HG02798 (cell line): ENCODE data around the gene BCL3.
"Not testable (repeated sequence)": the region's sequence is repeated elsewhere in the genome, so short reads cannot be mapped to it uniquely, and the experiment has no call there.

Experiments
- ATAC-seq: cut with Tn5 transposase; IDR thresholded peaks from one replicate; pipeline ENCODE4 v1.9.1; 2021; ENCODE audit warnings: mild to moderate bottlenecking; ENCODE audit not compliant: unreplicated experiment, poor library complexity

Gene BCL3, protein sequence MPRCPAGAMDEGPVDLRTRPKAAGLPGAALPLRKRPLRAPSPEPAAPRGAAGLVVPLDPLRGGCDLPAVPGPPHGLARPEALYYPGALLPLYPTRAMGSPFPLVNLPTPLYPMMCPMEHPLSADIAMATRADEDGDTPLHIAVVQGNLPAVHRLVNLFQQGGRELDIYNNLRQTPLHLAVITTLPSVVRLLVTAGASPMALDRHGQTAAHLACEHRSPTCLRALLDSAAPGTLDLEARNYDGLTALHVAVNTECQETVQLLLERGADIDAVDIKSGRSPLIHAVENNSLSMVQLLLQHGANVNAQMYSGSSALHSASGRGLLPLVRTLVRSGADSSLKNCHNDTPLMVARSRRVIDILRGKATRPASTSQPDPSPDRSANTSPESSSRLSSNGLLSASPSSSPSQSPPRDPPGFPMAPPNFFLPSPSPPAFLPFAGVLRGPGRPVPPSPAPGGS

DNA sequence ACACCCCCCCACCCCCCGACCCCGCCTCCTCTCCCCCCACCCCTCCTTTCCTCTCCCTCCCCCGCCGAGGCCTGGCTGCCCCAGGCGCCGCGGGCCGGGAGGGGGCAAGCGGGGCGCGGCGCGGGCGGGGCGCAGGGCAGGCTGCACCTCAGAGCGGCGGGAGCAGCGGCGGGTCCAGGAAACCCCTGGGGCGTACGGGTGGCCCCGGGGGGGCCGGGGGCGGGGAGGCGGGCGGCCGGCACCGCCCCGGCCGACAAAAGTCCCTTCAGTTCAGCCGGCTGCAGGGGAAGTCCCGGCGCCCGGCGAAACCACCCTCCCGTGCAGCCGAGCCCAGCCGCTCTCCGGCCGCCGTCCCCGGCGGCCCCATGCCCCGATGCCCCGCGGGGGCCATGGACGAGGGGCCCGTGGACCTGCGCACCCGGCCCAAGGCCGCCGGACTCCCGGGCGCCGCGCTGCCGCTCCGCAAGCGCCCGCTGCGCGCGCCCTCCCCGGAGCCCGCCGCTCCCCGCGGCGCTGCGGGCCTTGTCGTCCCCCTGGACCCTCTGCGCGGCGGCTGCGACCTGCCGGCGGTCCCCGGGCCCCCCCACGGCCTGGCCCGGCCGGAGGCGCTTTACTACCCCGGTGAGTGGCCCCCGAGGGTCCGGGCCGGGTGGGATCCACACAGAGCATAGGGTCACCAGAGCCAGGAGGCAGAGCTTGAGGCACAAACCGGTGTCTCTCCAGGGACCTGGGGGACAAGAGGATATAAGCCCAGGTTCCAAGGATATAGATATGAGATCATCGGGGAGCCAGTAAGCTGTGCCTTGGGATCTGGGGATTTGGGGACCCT, at the start of gene BCL3:
Gene BCL3 (plus strand): TSS at position 283 of the 829 bp plus-strand sequence. CDS start 83 bp downstream, at position 366.
- peak; percentile 46 for ATAC-seq

DNA sequence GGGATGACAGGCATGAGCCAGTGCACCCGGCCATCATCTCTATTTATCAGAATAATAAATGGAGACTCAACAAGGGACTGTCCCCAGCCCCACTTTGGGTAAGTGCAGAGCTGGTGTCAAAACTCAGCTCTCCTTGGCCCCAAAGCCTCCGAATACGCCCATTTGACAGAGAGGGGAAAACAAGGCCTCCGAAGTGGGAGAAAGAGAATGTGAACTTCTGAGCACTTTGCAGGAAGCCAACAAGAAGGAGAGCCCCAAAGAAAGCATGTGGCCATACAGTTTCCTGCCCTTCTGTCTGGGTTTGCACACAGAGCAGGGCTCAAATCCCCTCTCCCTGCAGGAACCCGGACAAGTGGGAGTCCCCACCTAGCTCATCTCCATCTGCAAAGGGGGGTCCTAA, 48.0 kb upstream of the BCL3 start:
- ATAC-seq = no peak

DNA sequence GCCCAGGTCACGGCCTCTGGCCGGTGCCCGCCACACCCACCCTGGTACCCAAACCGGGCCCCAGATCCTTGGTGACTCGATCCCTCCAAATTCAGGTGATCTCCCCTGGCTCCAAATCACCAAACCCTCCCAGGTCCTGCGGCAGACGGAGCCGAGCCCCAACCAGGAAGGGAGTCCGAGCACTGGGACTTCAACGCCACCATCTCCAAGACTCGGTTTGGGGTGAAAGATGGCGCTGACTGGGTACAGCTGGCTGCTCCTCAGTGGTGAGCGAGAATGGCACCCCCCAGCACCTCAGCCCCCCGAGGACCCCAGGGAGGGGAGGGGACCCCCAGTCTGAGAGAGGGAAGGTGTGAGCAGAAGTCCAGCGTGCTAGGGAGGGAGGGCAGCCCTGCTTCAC, 47.3 kb upstream of the BCL3 start:
- no peak for ATAC-seq

DNA sequence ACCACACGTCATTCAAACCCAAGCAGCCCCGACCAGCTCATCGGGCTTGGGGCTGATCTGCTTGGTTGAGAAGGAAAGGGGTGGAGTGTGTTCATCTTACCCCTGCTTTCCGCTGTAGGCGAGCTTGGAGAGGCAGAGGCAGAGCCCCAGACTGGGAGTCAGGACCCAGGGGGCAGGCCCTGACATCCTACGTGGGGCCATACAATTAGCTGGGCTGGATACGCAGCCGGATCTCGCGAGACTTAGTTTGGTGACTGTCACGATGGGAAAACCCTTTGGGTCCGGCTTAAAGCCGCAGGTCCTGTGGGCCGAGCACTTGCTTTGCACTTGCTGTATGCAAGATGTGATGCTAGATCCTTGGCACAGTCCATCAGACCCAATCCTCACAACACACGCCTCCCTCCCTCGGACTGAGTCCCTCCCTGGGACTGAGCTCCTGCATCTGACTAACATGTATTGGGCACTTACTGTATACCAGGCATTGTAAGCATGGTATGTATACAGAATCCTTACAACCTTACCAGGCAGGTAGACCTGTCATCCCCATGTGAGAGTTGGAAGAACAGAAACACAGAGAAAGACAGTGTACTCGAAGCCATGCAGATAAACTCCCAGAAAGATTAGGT, 45.8 kb upstream of the BCL3 start:
- ATAC-seq = no peak

DNA sequence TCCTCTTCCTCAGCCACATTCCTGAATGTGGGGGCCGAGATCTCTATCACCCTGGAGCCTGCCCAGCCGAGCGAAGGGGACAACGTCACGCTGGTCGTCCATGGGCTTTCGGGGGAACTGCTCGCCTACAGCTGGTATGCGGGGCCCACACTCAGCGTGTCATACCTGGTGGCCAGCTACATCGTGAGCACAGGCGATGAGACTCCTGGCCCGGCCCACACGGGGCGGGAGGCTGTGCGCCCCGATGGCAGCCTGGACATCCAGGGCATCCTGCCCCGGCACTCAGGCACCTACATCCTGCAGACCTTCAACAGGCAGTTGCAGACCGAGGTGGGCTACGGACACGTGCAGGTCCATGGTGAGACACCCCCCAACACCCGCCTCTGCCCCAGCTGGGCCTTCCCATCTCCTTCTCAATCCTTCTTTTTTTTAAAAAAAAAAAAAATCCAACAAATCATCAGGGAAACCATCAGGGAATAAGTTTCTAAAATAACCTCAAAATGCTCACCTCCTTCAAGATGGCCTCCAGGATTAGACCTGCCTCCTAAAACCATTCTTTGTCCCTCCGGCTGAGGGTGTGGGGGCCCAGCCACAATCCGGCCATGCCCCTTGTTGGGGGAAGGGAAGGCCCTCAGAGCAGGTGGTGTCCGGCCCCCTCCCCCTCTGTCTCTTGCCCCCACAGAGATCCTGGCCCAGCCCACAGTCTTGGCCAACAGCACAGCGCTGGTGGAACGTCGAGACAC, 45.0 kb upstream of the BCL3 start:
- no peak for ATAC-seq

DNA sequence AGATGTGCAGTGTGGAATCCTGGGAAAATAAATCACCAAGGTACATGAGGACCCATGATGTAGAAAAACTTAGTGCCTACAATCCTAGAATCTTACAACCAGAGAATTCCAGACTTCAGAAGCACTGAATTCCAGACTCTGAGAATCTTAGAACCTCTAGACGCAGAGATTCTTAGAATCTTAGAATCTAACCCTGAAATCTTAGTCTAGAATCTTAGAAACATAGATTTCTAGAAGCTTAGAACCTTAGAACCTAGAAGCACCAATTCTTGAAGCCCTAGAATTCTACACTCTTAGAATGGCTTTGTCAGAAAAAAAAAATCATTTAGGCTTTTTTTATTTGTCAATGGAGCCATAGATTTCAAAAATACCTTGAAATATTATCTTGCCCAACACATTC, 43.5 kb upstream of the BCL3 start:
- no peak for ATAC-seq

DNA sequence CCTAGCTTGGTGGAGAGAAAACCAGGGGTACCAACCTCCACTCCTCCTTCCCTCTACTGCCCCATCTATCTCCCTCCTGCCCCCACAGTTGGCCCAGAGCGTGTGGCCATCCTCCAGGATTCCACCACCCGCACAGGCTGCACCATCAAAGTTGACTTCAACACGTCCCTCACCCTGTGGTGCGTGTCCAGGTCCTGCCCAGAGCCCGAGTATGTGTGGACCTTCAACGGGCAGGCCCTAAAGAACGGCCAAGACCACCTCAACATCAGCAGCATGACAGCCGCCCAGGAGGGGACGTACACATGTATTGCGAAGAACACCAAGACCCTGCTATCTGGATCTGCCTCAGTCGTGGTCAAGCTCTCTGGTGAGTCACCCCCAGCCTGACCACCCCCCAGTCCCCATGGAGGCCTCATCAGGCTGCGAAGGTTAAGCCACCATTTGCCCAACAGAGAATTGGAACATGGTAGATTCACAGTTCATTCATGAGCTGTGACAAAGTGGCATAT, 43.0 kb upstream of the BCL3 start:
- ATAC-seq = no peak

DNA sequence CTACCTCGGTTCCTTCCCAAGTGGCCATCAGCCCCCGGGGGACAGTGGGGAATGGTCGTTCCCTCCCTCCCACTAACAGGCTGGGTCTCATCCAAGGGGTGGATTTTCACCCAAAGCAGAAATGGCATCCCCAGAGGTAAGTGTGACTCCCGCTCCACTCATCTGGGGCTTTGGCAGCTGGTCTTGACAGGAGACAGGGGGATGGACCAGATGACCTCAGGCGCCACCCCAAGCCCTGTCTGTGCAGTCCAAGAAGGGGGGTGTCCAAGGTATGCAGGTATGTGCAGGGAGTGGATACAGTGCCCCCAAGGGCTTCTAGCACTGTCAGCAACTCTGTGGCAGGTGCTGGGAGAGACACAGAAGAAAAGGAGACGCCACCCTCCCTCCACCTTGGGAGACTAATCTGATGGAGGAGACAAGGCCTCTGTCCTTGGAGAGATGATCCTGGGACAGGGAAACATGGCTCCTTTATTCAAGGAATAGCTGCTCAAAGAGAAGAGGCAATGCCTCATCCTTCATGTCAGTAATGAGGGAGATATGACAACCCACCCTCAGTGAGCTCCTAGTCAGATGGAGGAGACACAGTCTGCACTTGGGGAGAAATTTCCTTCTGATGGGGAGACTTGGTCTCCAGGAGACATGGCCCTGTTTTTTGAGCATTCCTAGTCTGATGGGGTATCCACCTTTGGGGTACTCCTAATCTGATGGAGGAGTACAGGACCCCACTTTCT, 41.8 kb upstream of the BCL3 start:
- no peak for ATAC-seq

DNA sequence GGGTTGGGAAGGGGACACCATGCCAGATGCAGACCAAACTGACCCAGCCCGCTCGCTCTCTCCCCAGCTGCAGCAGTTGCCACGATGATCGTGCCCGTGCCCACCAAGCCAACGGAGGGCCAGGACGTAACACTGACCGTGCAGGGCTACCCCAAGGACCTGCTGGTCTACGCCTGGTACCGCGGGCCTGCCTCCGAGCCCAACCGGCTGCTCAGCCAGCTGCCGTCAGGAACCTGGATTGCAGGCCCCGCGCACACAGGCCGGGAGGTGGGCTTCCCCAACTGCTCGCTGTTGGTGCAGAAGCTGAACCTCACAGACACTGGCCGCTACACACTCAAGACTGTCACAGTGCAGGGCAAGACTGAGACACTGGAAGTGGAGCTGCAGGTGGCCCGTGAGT, 40.7 kb upstream of the BCL3 start:
- no peak for ATAC-seq

DNA sequence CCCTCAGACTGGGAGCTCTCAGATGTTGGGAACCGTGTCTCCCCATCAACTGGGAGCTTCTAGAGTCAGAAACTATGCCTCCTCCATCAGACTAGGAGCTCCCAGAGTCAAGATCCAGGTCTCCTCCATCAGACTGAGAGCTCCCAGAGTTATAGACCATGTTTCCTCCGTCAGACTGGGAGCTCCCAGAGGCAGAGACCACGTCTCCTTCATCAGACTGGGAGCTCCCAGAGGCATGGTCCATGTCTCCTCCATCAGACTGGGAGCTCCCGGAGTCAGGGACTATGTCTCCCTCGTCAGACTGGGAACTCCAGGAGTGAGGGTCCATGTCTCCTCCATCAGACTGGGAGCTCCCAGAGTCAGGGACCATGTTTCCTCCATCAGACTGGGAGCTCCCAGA, 39.6 kb upstream of the BCL3 start:
- no peak for ATAC-seq

DNA sequence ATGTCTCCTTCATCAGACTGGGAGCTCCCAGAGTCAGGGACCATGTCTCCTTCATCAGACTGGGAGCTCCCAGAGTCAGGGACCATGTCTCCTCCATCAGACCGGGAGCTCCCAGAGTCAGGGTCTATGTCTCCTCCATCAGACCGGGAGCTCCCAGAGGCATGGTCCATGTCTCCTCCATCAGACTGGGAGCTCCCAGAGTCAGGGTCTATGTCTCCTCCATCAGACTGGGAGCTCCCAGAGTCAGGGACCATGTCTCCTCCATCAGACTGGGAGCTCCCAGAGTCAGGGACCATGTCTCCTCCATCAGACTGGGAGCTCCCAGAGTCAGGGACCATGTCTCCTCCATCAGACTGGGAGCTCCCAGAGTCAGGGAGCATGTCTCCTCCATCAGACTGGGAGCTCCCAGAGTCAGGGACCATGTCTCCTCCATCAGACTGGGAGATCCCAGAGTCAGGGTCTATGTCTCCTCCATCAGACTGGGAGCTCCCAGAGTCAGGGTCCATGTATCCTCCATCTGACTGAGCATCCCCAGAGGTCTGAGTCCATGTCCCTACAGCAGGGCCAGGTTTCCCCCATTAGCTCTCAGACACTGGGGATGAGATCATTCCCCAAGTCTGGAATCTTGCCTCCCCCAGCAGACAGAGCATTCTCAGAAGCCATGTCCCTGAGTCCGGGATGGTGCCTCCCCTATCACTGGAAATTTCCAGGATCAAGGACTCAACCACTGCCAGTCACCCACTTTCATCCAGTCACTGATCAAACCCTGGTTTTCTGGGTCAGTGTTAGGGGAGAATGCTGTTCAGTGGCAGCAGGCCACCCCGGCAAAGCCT, 38.9 kb upstream of the BCL3 start:
- not testable (repeated sequence) for ATAC-seq

DNA sequence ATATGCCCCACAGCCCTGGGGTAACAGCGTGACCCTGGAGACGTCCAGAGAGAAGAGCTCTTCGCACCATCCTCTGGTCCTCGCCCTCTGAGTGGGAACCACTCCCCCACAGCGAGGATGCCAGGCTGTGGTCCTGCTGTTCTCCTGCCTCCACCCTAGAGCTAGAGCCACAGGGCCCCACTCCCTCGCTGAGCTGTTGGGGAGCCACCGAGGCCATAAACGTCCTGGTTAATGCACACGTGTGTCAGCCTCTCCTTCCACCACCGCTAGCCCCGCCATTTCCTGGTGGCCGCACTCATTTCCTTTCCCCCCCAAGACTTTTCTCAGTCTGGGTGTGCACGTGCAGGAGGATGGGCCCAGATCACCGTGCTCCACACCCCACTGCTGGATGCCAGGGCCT, 38.0 kb upstream of the BCL3 start:
- no peak for ATAC-seq

DNA sequence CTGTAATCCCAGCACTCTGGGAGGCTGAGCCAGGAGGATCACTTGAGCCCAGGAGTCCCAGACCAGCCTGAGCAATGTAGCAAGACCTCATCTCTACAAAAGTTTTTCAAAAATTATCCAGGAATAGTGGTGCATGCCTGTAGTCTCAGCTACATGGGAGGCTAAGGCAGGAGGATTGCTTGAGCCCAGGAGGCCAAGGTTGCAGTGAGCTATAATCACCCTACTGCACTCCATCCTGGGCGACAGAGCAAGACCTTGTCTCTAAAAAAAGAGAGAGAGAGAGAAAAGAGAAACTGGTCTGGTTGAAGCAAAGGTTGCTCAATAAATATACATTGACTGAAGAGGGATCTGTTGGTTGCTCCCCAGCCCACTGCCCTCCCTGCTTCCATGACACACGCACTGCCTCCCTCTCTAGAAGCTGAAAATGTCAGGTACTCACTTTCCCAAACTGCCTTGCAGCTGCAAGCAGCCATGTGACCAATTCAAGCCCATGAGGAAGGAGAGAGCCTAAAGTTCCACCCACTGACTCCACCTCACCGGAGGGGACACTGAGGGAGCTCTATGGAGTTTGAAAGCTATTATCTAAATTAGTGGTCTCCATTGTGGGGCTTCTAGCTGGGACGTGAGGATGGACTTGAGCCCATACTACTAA, 35.5 kb upstream of the BCL3 start:
- ATAC-seq = no peak

DNA sequence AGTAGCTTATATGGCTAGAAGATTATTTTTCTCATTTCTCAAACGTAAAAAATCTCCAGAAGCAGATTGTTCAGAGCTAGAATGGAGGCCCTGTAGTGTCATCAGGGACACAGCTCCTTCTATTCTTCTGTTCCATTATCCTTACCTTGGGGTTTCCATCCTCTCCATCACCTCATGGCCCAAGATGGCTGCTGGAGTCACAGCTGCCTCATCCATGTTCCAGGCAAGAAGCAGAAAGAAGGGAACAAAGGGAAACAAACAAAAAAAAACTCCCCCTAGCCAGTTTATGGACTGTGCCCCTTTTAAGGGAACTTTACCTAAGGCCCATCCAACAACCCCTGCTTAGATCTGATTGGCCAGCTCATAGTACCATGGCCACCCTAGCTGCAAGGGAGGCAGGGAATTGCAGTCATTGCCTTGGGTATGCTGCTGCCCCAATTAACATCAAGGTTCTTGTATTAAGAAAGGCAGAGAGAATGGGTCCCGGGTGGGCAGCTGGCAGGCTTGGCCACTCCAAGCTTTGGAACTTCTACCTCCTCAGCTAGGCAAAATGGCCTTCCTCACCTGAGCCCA, 33.8 kb upstream of the BCL3 start:
- no peak for ATAC-seq

DNA sequence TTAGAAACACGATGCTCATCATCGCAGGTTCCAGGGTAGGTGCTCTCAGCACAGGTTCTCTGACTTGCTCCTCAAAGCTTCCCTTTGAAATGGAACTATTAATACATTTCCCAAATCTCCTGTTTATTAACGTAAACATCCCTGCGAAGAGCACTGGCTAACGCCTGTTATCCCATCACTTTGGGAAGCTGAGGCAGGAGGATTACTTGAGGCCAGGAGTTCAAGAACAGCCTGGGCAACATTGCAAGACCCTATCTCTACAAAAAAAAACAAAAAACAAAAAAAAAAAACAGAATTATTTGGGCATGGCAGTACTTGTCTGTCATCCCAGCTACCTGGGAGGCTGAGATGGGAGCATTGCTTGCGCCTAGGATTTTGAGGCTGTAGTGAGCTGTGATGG, 30.9 kb upstream of the BCL3 start:
- ATAC-seq = no peak

DNA sequence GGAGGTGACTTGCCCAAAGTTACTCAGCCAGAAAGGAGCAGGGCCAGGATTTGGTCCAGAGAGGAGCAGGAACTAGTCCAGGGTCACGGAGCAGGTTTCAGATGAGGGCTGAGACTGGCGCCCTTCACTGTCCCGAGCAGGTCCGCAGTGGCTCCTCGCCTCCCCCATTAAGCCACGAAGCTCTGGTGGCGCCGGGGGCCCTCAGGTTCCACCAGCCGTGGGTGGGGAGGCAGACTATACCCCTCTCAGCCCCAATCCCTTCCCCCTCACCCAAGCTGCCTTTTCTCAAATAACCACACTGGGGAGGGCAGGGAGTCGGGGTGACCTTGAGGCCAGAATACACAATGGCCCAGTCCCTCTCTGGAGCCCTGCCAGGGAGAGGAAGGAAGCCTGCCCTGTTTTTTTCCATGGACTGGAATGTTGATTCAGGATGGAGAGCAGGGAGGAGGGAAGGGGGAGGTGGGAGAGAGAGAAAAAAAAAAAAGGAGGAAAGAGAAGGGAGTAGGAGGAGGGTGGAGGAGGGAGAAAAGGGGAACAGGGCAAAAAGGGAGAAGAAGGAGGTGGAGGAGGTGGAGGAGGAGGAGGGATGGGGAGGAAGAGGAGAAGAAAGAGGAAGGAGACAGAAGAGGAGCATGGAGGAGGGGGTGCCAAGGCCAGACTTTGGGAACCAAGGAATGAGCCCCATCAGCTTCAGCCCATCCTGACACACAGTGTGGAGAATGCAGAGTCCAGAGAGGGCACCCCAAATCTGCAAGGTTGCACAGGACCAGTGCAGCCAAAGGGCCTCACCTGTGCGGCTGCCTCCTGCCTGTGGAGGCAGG, 29.9 kb upstream of the BCL3 start:
- ATAC-seq = no peak

DNA sequence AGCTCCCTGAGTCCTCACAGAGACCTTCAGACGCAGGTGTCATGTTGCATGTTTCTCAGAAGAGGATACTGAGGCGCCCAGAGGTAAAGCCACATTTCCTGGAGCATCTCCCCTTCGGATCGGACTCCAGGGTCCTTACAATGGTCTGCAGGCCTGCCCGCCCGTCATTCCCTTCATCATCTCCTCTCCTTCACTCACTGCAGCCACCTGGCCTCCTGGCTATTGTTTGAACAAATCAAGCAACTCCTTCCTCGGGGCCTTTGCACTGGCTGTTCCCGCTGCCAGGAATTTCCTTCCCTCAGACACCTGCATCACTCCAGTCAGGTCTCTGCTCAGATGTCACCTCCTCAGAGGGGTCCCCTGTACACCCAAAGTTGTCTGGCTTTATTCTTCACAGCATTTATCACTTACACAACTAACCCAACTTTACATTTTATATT, 29.2 kb upstream of the BCL3 start:
- ATAC-seq = no peak
